GM19395 (cell line): ENCODE measurements around the gene SLC2A6.

Experiments used
- ATAC-seq: cut with Tn5 transposase; IDR thresholded peaks from one replicate; pipeline ENCODE4 v1.9.1; 2021; ENCODE audit warnings: mild to moderate bottlenecking, moderate library complexity; ENCODE audit not compliant: unreplicated experiment

Gene SLC2A6

GRCh38 chr9:133515615-133516255 lies 36.8 kb upstream of the SLC2A6 start:
- ATAC-seq: no peak

GRCh38 chr9:133515240-133515610 lies 36.3 kb upstream of the SLC2A6 start:
- ATAC-seq: no peak

DNA sequence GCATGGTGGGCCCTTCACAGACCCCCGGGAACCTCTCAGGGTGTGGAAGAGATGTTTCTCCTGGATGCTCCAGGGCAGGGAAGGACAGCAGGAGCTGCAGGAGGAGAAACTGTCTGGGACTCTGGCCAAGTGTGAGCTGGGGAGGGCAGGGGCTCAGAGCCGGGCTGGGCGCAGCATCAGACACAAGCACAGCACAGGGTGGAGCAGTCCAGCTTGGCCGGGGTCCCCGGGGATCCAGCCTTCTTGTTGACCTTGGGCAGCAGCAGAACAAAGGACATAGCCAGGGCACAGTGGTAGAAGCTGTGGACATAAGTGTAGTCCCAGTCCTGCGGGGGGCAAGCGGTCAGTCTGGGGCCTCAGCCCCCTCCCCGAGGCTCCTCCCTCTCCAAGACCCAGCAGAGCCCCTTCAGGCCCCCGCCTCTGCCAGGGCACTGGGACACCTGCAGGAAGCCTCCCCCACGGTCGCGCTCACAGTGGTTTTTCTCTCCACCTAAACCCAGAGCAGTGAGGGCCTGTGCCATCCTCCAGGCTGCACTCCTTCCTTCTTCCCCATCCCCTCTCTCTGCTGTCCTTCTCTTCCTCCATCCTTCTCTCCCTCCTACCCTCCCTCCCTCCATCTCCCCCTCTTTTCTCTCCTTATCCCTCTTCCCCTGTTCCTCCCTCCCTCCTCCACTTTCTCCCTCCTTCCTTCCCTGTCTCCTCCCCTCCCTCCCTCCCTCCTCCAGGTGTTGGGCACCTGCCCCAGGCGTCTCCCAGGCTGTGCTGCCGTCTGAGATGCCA lies 35.8 kb upstream of the SLC2A6 start:
- ATAC-seq: no peak

GRCh38 chr9:133513214-133514100 lies 34.6 kb upstream of the SLC2A6 start:
- ATAC-seq: no peak

DNA sequence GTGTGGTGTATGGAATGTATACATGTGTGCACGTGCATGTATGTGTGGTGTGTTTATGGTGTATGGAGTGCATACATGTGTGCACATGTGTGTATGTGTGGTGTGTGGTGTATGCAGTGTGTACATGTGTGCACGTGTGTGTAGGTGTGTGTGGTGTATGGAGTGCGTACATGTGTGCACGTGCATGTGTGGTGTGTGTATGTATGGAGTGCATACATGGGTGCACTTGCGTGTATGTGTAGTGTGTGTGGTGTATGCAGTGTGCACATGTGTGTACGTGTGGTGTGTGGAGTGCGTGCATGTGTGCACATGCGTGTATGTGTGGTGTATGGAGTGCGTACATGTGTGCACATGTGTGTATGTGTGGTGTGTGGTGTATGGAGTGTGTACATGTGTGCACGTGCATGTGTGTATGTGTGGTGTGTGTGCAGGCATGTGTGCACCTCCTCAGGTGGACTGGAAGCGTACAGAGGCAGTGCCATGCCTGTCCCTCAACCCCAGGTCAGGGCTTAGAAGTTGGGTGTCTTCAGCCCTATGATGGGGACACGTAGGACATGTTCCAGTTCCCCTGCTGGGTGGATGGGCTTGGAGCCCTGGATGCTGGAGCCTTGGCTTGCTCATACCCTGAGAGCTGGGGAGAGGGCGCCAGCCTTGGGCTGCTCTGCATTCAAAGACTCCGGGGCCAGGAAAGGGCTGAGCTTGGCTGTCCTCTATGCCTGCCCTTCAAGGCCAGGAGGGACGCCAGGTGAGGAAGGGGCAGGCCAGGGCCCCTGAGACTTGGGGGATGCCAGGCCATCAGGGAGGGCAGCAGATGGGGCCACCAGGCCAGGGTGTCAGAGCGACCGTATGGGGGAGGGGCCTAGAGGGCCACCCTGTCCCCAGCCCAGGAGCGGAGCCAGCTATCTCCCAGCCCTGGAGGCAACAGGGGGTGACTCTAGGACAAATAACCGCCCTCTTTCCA lies 33.6 kb upstream of the SLC2A6 start:
- no peak for ATAC-seq

DNA sequence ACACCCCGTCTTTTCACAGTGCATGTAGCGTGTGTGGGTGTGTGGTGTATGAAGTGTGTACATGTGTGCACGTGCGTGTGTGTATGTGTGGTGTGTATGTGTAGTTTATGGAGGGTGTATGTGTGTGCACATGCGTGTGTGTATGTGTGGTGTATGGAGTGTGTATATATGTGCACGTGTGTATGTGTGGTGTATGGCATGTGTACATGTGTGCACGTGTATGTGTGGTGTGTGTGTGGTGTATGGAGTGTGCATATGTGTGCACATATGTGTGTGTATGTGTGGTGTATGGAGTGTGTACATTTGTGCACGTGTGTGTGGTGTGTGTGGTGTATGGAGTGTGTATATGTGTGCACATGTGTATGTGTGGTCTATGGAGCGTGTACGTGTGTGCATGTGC lies 32.7 kb upstream of the SLC2A6 start:
- ATAC-seq: no peak

DNA sequence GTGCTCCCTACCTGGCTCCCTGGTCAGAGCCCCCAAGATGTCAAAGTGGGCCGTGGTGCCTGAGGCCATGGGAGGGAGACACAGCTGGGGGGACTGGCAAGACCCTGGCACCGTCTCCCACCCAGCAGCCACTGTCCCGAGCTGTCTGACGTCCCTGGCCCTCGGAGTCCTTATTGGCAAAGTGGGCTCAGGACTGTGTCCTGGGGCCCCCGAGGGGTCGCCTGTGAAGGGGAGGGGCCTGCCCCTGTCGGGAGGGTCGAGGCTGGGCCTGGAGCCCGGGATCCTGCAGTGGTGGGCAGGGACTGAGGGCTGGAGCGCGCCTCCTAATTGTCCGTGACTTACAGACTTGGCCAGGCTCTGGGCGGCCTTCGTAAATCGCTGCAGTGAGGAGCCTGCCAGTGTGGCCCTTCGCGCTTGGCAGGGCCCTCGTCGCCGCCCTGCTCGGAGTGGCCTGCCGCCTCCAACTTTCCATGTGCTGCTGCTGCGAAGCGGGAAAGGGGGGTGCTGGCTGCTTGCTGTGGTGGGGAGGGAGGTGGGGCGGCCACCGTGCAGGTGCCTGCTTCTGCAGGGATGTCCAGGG lies 32.1 kb upstream of the SLC2A6 start:
- no peak for ATAC-seq

- ATAC-seq: no peak
Measured at GRCh38 chr9:133509179-133510083, 30.5 kb upstream of the SLC2A6 start.

DNA sequence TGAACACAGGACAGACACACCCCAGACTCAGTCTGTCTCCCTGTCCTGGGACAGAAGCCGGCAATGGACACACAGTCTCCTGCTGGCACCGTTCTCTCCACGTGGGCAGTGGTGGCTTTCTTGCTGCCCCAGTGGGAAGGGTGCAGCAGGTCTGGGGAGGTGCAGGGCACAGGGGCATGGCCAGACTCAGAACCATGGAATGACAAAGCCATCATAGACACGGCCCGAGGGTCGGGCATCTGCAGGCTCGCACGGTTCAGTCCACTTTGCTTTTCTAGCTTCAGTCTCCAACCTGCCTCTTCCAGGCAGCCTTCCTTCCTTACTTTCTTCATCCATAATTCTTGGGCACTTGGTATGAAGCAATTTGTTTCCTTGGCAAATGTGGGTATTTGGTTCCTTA lies 29.1 kb upstream of the SLC2A6 start:
- no peak for ATAC-seq

- ATAC-seq: no peak
Measured at GRCh38 chr9:133507246-133507965, 28.5 kb upstream of the SLC2A6 start.

- ATAC-seq: no peak
Measured at GRCh38 chr9:133506653-133507038, 27.7 kb upstream of the SLC2A6 start.

DNA sequence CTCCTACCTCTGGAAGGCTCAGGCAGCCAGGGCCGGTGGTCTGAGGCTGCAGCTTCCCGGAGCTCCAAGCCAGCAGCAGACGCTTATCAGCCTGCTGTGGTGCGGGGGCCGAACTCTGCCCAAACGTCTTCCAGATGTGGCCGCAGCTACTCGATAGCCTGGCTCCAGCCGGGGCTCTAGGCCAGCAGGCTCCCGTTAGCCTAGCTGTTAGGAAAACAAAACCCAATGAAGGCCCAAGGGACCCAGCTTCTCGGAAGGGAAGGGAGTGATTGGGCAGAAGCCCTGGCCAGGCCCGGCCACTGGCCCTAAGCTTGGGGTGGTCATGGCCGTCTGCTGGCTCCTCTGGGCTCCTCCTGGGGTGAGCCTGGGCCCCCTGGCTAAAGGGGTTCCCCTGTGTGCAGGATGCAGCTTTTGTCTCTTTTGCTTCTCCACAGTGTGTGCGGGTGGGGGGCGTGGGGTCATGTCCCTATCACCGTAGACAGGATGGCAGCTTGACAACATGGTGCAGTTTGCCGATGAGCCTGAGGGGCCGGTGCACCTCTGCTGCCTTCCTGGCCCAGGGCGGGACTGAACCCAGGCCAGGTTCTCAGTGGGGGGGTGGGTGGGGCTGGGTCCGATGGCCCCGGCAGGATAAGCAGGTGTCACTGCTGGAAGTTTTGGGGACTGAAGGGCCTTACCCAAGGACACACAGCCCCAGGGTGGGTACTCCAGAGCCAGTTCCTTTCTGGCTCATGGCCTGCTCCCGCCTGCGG lies 27.2 kb upstream of the SLC2A6 start:
- no peak for ATAC-seq

- ATAC-seq: no peak
Measured at GRCh38 chr9:133505186-133505830, 26.4 kb upstream of the SLC2A6 start.

- ATAC-seq: no peak
Measured at GRCh38 chr9:133502112-133502511, 23.2 kb upstream of the SLC2A6 start.

DNA sequence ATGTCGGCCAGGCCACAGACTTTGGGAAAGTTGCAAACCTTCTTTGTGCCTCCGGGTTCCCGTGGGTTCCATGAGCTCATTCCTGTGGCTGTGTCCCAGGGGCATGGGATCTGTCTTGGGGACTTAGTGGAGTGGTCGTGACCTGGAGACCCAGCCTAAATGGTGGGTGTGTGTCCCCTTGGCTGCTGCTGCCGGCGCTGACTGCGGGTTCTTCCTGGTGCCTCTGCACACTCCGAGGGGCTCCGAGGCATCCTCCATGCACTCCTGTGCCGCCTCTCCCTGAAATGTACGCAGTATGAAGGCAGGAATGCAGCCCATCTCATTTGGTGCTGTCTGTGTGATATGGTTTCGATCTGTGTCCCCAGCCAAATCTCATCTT lies 21.0 kb upstream of the SLC2A6 start:
- no peak for ATAC-seq

DNA sequence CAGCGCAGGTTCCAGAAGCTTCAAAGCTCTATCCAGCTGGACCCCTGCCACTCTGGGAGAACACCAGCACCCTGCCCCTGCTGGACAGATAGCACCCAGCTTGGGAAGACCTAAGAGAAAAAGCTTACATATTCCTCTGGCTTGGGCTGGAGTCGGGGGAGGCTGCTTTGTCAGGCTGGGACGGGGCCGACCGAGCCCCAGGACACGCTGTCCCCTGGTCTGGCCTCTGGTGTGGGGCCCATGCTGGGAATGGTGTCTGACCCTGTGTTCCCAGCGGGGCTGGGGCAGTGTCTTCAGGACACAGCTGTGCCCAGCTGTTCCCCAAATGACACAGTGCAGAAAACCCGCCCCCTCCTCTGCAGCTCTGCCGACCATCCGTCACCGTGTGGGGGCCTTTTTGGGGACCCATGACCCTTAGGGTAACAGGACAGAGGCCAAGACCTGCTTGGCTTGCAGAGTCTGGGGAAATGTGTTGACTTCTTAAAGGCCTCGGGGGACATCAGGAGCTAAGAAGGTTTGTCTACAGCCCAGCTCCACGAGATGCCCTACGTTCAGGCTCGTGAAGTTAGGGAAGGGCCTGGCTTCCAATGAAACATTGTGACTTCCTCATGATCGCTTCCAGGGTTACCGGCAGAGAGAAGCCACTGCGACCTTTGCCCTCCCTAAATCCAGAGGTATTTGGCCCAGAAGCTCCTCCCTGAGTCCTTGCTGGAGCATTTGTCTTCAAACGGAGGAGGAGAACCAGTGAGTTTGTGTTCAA lies 20.4 kb upstream of the SLC2A6 start:
- ATAC-seq: no peak
